HepG2 (cell line): ENCODE measurements around the gene SGCE. TPM values are rescaled to one million over a fixed set of nuclear protein-coding genes. Genes with fewer than 3 reads are reported as not detected.

Experiments
- ARID5B ChIP-seq: IDR thresholded peaks from 2 replicates; pipeline ENCODE4 v1.4.0; 2020; ENCODE audit warnings: mild to moderate bottlenecking, missing genetic modification reagents
- KLF9 ChIP-seq: IDR thresholded peaks from 2 replicates; pipeline ENCODE4 v1.6.1; 2016; ENCODE audit warnings: low read depth
- MIER3 ChIP-seq: IDR thresholded peaks from 2 replicates; pipeline ENCODE4 v1.6.1; 2016; ENCODE audit warnings: missing compliant biosample characterization, borderline replicate concordance
- PRDM10 ChIP-seq: sonication (generic); formaldehyde crosslinking; IDR thresholded peaks from 2 replicates; pipeline ENCODE4 v1.4.0; 2020; ENCODE audit warnings: low read depth, missing genetic modification reagents
- TAF1 ChIP-seq: sonication (generic); formaldehyde crosslinking; IDR thresholded peaks from 2 replicates; pipeline ENCODE4 v1.4.0; 2020; ENCODE audit warnings: missing genetic modification reagents
- UBTF ChIP-seq: sonication (generic); formaldehyde crosslinking; IDR thresholded peaks from 2 replicates; pipeline ENCODE4 v1.4.0; 2020; ENCODE audit warnings: mild to moderate bottlenecking, missing genetic modification reagents
- ZBED4 ChIP-seq: sonication (generic); formaldehyde crosslinking; IDR thresholded peaks from 2 replicates; pipeline ENCODE4 v1.4.0; 2020; ENCODE audit warnings: missing genetic modification reagents, borderline replicate concordance
- ZC3H13 ChIP-seq: sonication (generic); formaldehyde crosslinking; IDR thresholded peaks from 2 replicates; pipeline ENCODE4 v1.8.1; 2023; ENCODE audit warnings: mild to moderate bottlenecking, missing genetic modification reagents, moderate library complexity
- ZNF232 ChIP-seq: sonication (generic); formaldehyde crosslinking; IDR thresholded peaks from 2 replicates; pipeline ENCODE4 v1.4.0; 2020; ENCODE audit warnings: missing genetic modification reagents, borderline replicate concordance
- ZNF362 ChIP-seq: sonication (generic); formaldehyde crosslinking; IDR thresholded peaks from 2 replicates; pipeline ENCODE4 v1.4.0; 2020; ENCODE audit warnings: missing genetic modification reagents, mild to moderate bottlenecking, borderline replicate concordance
- ZSCAN31 ChIP-seq: sonication (generic); formaldehyde crosslinking; IDR thresholded peaks from 2 replicates; pipeline ENCODE4 v1.5.0; 2020; ENCODE audit warnings: low read depth, mild to moderate bottlenecking, missing genetic modification reagents
- polyA plus RNA-seq, 8 experiments: library from polyadenylated mRNA; depleted of rRNA in 3 of 8; stranded (reverse) in 7 of 8; unstranded in 1 of 8; fragments of >200 nt; fragmentation: Illumina TruSeq in 4 of 8; extraction: Trizol in 4 of 8; gene quantifications; 2 replicates each; pipeline versions ENCODE4 v1.2.1 to v1.2.3, GENCODE V29; 2011 to 2016; ENCODE audit warnings: low read depth in 4 of 8, missing spikeins in 1 of 8, mixed read lengths in 1 of 8; ENCODE audit not compliant: insufficient read depth in 1 of 8
- total RNA-seq, 5 experiments: library from RNA; depleted of rRNA; stranded (reverse); fragments of >200 nt; fragmentation: Illumina TruSeq; extraction: Trizol; gene quantifications; 2 replicates each; pipeline ENCODE4 v1.2.3, GENCODE V29; 2016; ENCODE audit warnings: low read depth in 1 of 5

The SGCE gene
- total and polyA plus RNA-seq, 2 of the 13 experiments (the other 11 are each of a cell fraction or from before 2014, with no cell fraction given), result 52.3 to 71.1 TPM

- TF ChIP-seq PRDM10 (CRISPR knock-in tag) (no peak), ZSCAN31 (no peak), ARID5B (CRISPR knock-in tag) (peak; percentile 54), ZNF232 (CRISPR knock-in tag) (no peak), MIER3 (CRISPR knock-in tag) (no peak), UBTF (CRISPR knock-in tag) (peak; percentile 25; the same call in 1 of the 2 replicates), ZC3H13 (peak; percentile 64; the same call in 1 of the 2 replicates), KLF9 (CRISPR knock-in tag) (peak; percentile 73; the same call in 1 of the 2 replicates), TAF1 (CRISPR knock-in tag) (no peak; the same call in 1 of the 2 replicates), ZBED4 (CRISPR knock-in tag) (no peak), ZNF362 (CRISPR knock-in tag) (0 out of 2 replicates have a peak, but pooled peaks have one; percentile 13)
Observed at GRCh38 chr7:94657771-94658693, 2.1 kb upstream of the SGCE start (continued).
